ENCODE measurements around the gene FNDC8. TPM values are rescaled to one million over a fixed set of nuclear protein-coding genes. Genes with fewer than 3 reads are reported as not detected.

The FNDC8 gene
- polyA plus RNA-seq, 3 donors: not detected

GRCh38 chr17:35169835-35170363, 48.5 kb downstream of the FNDC8 start:
- TF ChIP-seq CTCF (IDR thresholded peaks at IDR 0.05): no peak

GRCh38 chr17:35170968-35171771, 49.8 kb downstream of the FNDC8 start:
- peak overlapping the region; percentile 10 for H3K4me2 ChIP-seq (replicated peaks; ENCODE audit: extremely low read depth, low read length, poor library complexity, severe bottlenecking)
- DNase-seq: no peak
- WGBS (ENCODE audit: insufficient coverage): 80% methylated on average over 11 of the region's 18 CpGs
- Mint-ChIP-seq H3K4me1 (peaks cover 3% of the 10 kb centered on the region), H3K27me3 (ENCODE audit: low read depth in 3 of 3) (peaks cover 1 to 4% (median 4%) of the 10 kb centered on the region in 3 donors), H3K27ac (peak overlapping the region in 1 of 7 donors; percentile 44), H3K9me3 (no peaks in the 10 kb centered on the region), H3K4me3 (no peak overlapping the region), H3K36me3 (no peaks in the 10 kb centered on the region)
- H2AFZ ChIP-seq (ENCODE audit: insufficient read depth, low read depth, low read length, poor library complexity, severe bottlenecking): no peak overlapping the region
- no peaks in the 10 kb centered on the region for H4K20me1 ChIP-seq (ENCODE audit: insufficient read depth, low read length)
- no peaks in the 10 kb centered on the region for H3K9me3 ChIP-seq (replicated peaks in 1 of 2; ENCODE audit: control insufficient read depth in 1 of 2, insufficient read depth in 1 of 2, low read length in 2 of 2)
- H3K4me1 ChIP-seq (ENCODE audit: control insufficient read depth in 1 of 2, insufficient read depth in 2 of 2, low read length in 2 of 2): no peaks in the 10 kb centered on the region
- no peaks in the 10 kb centered on the region for H3K79me2 ChIP-seq (ENCODE audit: insufficient read depth, low read length)
- H3K4me3 ChIP-seq (replicated peaks in 1 of 3; ENCODE audit: low read depth in 2 of 3, low read length in 3 of 3): no peak overlapping the region
- H3K9ac ChIP-seq (ENCODE audit: insufficient read depth, low read length, poor library complexity, severe bottlenecking): no peak overlapping the region
- no peaks in the 10 kb centered on the region for H3K36me3 ChIP-seq (replicated peaks in 1 of 2; ENCODE audit: control insufficient read depth in 1 of 2, insufficient read depth in 2 of 2, low read length in 2 of 2)
- peak; percentile 36 for TF ChIP-seq CTCF (IDR thresholded peaks at IDR 0.05)
- H3K27ac ChIP-seq (ENCODE audit: low read depth in 1 of 2, low read length in 2 of 2): no peak overlapping the region
- intact Hi-C loops (cut with micrococcal nuclease): loop anchor here in 1 of 2 donors (5.0 kb wide), 2 partner anchors 366 to 576 kb away; partner anchors contain the start of gene SLFN12L
- no peaks in the 10 kb centered on the region for H3K27me3 ChIP-seq (ENCODE audit: control insufficient read depth in 2 of 2, insufficient read depth in 2 of 2, low read length in 2 of 2)

More at GRCh38 chr17:35169835-35170363, 48.5 kb downstream of the FNDC8 start:
- H3K27ac Mint-ChIP-seq: no peak overlapping the region
- no peak overlapping the region for H3K4me3 ChIP-seq (replicated peaks in 1 of 3; ENCODE audit: low read depth in 2 of 3, low read length in 3 of 3)
- H3K9me3 Mint-ChIP-seq: no peaks in the 10 kb centered on the region
- H3K27me3 Mint-ChIP-seq (ENCODE audit: low read depth in 3 of 3): peaks cover 0 to 4% (median 4%) of the 10 kb centered on the region in 3 donors
- no peaks in the 10 kb centered on the region for H3K9me3 ChIP-seq (replicated peaks in 1 of 2; ENCODE audit: control insufficient read depth in 1 of 2, insufficient read depth in 1 of 2, low read length in 2 of 2)
- DNase-seq: no peak
- no peaks in the 10 kb centered on the region for H3K36me3 ChIP-seq (replicated peaks in 1 of 2; ENCODE audit: control insufficient read depth in 1 of 2, insufficient read depth in 2 of 2, low read length in 2 of 2)
- intact Hi-C loops (cut with micrococcal nuclease): loop anchor here (5.0 to 10.0 kb wide), 3 partner anchors 367 to 577 kb away; partner anchors contain the start of gene SLFN12L (in 1 of the 2)
- no peak overlapping the region for H2AFZ ChIP-seq (ENCODE audit: insufficient read depth, low read depth, low read length, poor library complexity, severe bottlenecking)
- no peak overlapping the region for H3K27ac ChIP-seq (ENCODE audit: low read depth in 1 of 2, low read length in 2 of 2)
- 98% methylated on average over 10 of the region's 17 CpGs for WGBS (ENCODE audit: insufficient coverage)
- H3K27me3 ChIP-seq (ENCODE audit: control insufficient read depth in 2 of 2, insufficient read depth in 2 of 2, low read length in 2 of 2): no peaks in the 10 kb centered on the region
- no peaks in the 10 kb centered on the region for H3K4me1 ChIP-seq (ENCODE audit: control insufficient read depth in 1 of 2, insufficient read depth in 2 of 2, low read length in 2 of 2)
- no peaks in the 10 kb centered on the region for H4K20me1 ChIP-seq (ENCODE audit: insufficient read depth, low read length)
- peaks cover 3% of the 10 kb centered on the region for H3K4me1 Mint-ChIP-seq
- H3K9ac ChIP-seq (ENCODE audit: insufficient read depth, low read length, poor library complexity, severe bottlenecking): no peak overlapping the region
- no peaks in the 10 kb centered on the region for H3K36me3 Mint-ChIP-seq
- H3K79me2 ChIP-seq (ENCODE audit: insufficient read depth, low read length): no peaks in the 10 kb centered on the region
- H3K4me2 ChIP-seq (replicated peaks; ENCODE audit: extremely low read depth, low read length, poor library complexity, severe bottlenecking): no peak overlapping the region
- no peak overlapping the region for H3K4me3 Mint-ChIP-seq

All from CD14-positive monocyte (primary cell).